Hepatocyte (in vitro differentiated cells): ENCODE data around the gene PAGE2B.

Experiments
- CTCF ChIP-seq: fragments of 200-600 bp; sonication (generic); IDR thresholded peaks from 2 replicates; pipeline ENCODE4 v1.5.1; 2016; ENCODE audit warnings: antibody characterized with exemption, mild to moderate bottlenecking; ENCODE audit not compliant: poor library complexity
- EZH2 ChIP-seq: fragments of 200-600 bp; sonication (generic); IDR thresholded peaks from 2 replicates; pipeline ENCODE4 v1.6.1; 2016; ENCODE audit warnings: antibody characterized with exemption, mild to moderate bottlenecking, borderline replicate concordance

- TF ChIP-seq CTCF (no peak), EZH2 (no peak)
These were observed 45.5 kb upstream of the PAGE2B start for GRCh38 chrX:55029291-55029690.
